CMK (cell line): ENCODE measurements around the gene CTBP2.
"Not testable (repeated sequence)": the region's sequence is repeated elsewhere in the genome, so short reads cannot be mapped to it uniquely, and the experiment has no call there.

Experiments used
- DNase-seq: peaks from one replicate; pipeline ENCODE4 v3.0.0-alpha.2; 2010; ENCODE audit warnings: low read depth

Gene CTBP2

DNA sequence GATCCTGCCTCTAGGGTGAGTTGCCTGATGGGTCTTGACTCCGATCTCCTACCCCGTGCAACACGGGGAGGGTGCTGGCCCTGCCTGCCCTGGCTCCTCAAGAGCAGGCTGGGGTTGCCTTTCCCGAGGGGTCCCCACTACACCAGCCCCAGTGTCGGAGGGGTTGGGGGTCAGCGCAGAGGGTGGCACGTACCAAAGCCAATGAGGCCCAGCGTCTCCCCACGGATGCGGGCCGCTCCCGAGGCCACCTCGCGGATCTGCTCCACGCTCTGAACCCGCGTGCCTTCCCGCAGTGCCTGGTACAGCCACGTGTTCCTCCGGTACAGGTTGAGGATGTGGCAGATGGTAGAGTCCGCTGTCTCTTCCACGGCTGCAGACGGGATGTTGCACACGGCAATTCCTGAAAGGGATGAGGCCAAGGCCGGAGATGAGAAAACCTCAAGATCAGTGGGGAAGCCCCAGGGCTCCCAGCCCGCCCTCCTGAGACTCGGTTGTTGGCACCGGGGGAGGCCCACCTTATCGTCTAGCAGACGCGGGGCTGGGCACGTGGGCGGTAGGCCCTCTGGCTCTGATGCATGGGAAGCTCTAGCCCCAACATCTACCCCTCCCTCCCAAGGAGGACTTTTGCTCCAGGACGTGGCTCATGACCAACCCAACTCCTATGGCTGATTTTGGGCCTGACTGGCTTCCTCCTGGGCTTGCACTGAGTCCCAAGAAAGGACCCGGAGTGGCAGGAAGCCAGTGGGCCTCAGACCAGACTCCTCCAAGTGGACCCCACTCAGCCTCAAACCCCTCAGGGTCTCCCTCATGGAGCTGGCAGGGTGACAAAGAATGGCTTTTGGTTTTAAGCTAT, 162.4 kb downstream of the CTBP2 start:
- no peak for DNase-seq

DNA sequence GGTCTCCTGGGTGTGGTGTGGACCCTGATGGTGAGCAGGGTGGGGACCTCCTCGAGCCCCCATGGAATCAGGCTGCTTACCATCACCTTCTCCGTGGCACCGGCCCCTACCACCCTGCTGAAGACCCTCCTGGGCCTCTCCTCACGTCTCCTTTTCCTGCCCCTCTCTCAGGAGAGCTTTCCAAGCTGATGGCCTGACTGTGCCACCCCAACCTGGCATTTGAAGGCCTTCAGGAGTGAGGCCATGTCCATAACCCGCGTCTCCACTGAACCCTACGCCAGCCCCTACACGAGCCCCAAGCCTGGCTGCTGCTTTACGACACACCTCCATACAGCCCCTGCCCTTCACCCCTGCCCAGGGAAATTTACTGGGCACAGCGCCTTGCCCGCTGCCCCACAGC, 163.1 kb downstream of the CTBP2 start:
- DNase-seq = no peak

DNA sequence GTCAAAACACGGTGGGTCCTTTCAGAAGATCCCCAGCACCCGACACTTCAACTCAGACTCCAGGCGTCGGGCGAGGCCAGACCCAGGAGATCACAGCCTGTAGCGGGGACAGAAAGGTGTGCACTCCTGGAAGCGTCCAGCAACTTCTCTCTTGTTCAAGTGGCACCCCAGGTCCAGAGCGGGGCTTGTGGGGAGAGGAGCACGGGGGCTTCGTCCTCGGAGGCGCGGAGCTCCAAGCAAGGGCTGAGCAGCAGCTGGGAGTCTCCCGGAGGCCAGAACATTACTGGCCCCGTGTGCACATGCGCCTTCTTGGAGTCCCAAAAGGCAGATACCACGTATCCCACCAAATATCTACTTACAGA, 163.5 kb downstream of the CTBP2 start:
- DNase-seq = no peak

DNA sequence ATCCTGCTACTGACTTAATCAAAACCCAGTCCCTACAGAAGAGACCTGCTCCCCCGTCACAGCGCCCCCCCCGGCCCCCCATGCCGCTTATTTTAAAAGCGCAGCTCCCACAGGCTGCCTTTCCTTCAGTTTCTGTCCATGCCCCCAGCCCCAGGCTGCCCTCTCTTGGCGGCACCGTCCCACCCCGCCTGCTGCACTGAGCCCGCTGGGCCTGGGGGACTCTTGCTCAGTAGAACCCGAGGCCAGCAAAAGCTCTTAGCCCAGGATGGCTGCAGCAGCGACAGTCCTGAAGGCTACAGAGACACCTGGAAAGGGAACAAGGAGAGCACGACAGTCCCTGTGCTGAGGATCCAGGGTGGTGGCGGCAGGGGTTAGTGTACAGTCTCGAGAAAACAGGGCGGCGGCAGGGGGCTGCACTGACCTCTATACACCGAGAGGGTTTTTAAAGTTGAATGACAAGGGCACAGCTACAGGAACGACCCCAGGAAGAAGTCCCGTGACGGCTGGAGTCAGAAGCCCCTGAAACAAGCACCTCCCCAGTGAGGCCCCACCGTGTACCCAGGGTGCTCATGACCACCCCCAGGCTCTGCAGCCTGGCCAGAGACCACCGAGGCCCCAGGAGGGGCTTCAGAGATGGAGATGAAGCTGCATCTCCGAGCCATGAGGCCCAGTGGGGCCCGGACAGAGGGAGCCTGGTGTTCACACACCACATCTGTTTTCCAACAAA, 164.1 kb downstream of the CTBP2 start:
- DNase-seq = no peak

DNA sequence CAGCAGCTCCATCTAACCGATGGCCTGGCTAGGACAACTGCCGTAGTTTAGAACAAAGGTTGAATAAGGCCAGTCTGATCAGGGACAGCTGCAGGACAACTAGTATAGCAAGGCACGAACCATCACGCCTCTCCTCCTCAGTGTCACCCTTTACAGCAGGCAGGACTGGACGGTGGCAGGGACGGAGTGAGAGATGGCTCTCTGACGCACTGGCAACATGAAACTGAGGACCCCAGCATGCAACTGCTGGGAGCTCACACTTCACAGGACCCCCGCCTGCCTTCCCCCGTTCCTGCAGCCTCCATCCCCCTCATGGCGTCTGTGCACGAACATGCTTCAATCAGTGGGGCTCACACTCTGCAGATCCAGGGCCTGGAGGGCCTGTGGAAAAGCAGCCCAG, 164.8 kb downstream of the CTBP2 start:
- no peak for DNase-seq

DNA sequence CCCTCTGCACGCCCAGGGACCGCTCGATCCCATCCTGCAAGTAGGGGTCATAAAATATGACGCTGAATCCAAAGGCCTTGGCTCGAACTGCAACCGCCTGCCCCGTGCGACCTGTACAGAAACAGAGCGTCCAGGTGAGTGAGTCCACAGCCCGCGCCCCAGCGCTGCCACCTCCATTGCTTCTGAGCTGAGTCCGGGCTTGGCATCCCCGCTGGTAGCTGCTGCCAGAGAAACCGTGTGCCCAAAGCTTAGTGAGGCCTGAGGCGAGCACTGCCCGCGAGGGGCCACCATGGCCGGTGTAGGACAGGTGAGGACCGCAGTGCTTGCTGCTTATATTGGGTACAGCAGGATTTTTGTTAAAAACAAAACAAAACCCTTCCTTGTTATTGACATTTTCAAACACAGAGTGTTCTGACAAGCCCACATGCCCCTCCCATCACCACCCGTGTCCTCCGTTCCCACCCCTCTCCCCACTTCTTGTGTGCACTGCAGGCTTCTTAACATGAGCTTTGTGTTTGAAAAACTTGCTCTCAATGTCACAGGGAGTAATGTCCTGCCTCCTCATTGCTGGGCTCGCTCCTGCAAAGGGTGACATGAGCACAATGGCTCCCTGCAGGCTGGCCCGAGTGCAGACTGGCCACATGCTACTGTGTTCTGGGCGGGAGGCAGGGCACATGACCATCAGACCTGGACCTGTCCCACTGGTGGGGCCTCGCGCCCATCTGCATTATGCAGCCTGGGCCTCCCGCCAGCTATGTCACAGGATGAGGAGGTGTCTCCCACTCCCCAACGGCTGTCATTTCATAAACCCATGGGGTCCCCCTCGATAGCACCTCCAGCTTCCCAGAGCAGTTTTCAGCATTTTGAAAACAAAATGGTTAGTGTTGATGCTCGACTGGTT, 165.5 kb downstream of the CTBP2 start:
- DNase-seq = no peak

DNA sequence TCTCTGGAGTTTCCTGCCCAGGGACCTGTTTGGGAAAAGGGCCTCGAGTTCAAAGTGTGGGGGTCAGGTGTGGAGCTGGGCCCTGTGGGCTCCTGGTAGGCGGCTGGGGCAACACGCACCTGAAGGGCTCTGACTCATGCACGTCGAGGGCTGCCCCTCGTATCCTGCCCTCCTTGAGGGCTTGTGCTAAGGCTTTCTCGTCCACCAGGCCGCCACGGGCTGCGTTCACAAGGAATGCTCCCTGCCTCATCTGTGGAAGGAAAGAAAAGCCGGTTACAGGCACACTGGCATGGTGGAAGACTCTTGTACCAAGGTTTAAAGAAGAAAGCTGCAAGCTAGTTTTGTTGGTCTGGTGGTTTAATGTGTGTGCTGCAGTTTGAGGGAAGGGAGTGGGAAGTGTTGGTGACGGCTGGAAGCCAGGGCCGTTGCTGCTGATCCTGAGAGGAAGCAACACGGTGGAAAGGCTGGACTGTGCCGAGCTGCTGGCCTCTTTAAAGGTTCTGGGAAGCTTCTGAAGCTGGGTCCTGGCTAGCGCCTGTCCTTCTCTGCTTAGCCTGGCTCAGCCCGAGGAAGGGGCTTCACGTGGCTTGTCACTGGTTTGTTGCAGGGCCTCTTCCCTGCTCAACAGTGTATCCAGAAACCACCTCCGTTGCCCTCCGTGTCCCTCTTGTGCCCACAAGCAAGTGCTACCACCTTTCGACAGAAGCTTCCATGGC, 166.5 kb downstream of the CTBP2 start:
- no peak for DNase-seq

DNA sequence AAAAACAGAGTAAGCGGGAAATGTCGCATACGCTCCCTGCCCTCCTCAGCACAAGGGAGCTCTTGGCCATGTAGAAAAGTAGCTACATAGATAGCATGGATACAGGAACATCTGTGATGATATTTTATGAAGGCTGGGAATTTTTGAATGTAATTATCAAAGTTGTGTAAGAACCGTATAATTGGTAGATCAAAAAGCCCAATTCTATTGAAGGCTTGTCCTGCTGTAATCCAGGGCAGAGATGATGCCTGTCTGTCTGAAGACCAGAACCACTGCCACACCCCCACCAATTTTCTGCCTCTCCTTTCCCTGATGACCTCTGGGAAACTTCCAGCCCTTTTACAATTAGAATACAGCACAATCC, 167.0 kb downstream of the CTBP2 start:
- no peak for DNase-seq

DNA sequence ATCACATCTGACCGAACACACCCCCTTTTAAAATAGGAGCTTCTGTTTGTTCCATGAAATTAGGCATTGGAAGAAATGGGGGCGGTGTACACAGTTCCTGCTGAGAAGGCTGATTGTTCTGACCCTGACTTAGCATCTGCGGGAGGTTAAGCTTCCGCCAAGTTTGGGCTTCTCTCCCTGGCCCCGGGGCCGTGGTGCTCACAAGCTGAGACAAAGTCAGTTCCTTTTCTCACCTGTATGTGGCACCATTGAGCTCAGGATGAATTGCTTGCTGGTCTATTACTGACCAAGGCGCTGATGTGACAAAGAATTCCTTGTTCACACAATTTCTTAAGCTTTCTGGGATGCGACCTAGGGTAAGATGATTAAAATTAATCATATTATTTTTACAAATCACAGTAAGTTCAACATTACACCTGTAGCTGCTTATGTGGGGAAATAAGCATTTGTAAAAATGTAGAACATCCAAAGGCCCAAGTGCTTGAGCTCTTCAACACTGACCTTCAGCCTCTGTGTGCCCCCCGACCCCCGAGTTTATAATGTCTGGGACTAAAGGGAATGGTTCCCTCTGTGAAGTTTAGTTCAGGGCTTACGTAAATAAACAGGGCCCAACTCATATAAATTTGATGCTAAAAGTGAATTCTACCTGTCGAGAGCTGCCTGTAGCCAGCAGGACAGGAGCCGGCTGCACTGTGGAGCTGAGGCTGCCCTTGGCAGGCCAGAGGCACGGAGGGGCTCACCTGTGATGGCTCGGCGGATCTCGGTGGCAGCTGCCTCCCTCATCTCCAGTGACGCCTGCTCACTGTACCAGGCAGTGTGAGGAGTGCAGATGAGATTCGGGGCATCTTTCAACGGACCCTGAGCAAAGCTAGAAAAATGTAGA, 167.7 kb downstream of the CTBP2 start:
- no peak for DNase-seq

DNA sequence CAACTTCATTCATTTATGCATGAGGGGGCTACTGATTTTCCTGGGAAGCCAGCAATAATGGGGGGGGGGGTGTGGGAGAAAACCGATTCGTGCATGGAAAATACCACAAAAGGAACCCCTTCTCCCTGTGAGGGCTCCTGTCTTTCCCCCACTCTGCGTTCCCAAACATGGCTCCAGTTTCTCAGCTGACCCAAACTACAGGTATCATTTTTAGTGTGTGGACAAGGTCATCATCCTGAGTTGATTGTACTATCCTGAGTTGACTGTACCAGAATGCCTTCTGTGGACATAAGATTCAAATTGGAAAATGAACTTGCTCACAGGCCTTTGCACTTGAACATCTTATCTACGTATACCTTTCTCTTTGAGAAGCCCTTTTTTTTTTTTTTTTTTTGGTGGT, 168.5 kb downstream of the CTBP2 start:
- DNase-seq = no peak

DNA sequence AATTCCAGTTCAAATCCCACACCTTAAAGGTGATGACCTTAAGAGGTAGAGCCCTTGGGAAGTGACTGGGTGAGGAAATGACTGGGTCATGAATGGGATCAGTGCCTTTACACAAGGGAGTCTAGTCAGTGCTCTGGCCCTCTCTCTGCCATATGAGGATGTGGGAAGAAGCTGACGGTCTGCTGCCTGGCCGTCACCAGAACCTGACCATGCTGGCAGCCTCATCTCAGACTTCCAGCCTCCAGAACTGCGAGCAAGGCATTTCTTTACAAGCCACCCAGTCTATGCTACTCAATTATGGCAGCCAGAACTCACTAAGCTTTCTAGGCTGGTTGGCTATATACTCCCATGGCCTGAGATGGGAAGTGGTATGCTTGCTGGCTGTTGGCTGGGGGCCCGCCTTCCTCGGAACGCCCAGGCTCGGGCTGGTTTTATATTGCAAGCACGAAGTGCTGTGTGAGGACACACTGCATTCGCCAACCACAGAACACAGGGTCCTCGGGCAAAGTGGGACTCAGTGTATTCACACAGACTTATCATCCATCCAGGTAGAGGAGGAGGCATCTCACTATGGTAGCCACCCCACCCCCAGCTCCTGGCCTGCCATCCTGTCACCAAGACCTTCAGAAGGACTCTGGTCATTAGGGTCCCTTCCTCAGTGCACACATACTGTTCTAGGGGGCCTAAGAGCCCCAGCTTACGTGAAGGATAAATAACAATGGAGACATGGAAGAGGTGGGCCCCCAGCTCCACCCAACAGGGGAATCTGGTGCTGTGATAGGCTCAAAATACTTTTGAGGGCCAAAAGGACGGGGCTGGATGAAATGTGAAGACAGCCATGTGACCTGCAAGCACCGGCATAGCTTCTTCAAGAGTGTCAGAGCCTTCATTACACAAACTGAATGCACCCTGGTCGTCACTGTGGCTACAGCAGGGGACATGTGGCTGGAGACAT, 169.4 kb downstream of the CTBP2 start:
- no peak for DNase-seq

DNA sequence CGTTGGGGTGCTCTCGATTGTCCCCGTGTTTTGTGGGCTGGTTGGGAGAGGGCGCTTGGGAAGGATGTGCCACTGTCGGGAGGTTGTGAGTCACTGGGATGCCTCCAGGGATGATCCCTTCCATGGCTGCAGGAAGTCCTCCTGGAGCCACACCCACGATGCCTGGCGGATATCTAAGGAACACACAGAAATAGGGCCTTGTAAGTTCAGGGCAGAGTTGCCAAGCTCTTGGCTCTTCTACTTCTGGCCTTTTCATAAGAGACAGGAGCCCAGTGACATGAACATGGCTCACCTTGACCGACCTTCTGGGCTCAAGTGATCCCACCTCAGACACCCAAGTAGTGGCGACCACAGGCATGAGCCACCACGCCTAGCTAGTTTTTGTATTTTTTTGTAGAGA, 170.8 kb downstream of the CTBP2 start:
- no peak for DNase-seq

DNA sequence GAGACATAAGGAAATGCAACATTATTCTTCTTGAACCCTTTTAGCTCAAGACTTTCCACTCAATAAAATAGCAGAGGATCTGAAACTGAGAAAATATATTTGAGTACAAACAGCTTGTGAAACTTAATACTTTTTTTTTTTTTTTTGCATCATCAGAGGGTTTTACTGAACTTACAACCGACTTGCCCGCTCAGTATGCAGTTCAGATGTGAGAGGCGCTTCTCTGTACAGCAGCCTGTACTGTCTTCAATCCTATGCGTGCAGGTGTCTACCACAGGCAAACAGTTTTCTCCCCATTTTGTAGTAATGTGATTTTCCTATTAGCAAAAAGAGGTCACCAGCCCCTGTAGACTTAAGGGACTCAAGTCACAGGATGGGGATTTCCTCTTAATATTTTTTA, 171.6 kb downstream of the CTBP2 start:
- not testable (repeated sequence) for DNase-seq

DNA sequence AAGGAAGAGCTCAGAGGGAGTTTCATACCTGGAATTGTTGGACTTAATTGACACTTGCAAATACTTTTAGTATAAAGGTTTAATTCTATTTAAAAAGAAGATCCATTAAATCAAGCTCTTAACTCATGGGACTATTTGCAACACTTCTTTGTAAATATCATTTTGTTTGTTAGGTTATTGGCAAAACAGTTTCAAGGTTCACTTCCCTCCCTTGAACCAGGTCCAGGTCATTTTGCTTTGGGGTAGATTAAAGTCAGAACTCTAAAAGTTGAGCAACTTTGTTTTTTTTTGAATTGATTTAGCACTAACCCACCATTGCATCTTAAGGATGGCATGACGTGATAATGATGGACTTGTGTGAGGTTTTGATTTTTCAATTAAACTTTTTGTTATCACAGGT, 172.6 kb downstream of the CTBP2 start:
- DNase-seq = no peak

DNA sequence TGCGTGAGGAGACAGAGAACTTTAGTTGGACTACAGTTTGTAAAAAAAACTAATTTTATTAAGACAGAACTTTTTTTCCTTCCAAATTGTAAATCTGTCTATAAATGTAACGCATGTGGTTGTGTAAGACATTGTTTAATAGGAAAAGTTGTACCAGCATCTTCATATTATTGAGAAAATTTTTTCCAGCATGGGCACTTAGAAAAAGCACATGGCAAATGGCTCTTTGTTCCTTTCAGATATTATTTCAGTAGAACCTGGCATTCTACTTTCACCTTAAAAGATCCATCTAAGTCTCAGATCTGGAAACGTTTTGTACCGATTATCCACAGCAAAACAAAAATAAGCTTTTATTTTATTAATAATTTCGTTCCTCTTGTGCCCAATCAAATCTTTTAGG, 175.2 kb downstream of the CTBP2 start:
- DNase-seq = no peak

DNA sequence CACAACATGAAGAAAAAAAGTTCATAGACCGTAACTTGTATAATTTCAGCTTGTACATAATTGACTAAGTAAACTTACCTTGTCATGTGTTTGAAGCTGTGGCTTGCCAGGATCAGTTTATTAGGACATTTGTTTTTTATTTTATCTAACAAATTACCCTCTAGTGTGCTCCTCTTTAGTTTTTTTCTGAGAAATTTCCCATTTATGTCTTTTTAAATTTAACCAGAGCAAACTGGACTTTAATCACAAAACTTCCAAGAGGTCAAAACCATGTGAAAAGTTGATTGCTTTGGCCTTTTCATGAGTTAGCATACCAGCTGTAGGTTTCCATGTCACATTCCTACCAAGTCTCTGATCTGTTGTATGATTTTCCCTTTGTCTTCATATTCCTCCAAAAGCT, 176.0 kb downstream of the CTBP2 start:
- no peak for DNase-seq

DNA sequence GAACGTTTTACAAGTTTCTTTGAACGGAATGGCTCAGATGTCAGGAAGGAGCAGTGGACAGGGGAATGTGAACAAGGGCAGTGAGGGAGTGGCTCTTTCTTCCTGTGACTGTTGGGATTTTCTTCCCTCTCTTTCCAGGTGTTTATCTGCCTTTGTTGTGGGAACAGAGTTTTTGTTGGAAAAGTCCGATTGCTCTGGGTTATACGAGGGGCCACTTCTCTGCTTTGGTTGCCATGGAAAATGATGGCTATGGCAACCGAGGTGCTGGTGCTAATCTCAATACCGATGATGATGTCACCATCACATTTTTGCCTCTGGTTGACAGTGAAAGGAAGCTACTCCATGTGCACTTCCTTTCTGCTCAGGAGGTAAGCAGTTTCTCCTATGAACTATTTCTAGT, 177.0 kb downstream of the CTBP2 start:
- no peak for DNase-seq

DNA sequence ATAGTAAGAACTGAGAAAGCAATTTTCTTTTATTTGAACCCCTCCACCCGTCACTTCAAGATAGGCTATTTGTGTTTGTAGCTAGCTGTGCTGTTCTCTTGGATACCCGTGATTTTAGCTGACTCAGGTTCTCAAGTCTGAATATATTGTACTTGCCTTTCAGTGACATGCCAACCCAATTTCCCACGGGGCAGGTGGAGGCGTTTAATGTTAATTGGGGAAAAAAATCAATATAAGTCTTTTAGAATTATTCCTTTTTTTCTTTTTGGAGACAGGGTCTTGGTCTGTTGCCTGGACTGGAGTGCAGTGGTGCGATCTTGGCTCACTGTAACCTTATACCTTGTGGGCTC, 182.0 kb downstream of the CTBP2 start:
- no peak for DNase-seq

DNA sequence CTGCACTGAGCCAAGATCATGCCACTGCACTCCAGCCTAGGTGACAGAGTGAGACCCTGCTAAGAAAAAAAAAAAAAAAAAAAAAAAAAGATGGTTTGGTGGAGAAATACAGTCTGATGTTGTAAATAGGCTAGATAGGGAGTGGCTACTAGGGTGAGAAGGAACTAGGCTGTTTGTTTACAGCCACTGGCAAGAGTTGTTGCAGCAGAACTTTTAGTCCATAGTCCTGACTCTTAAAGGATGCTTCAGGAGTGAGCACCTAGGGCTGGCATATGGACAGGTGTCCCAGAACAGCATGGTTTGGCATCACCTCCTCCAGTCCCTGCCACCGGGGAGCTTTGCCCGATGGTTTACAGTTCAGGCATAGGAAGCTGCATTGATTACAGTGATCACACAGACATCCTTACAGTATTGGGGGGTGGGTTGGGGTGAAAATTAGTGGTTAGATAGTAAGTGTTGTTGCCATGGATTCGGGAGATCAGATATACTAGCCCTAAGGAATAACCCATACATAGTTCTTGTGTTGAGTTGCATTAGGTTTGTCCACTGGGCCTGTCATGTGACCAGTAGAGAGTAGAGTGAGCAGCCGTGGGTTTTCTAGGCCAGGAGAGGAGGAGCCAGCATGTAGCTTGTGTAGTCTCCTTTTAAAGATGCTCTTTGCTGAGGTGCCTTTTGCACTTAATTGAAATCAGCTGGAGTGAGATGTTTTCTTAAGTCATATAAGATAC, 182.6 kb downstream of the CTBP2 start:
- no peak for DNase-seq
